ENCODE results near the gene ATP1A3.

The ATP1A3 gene

DNA sequence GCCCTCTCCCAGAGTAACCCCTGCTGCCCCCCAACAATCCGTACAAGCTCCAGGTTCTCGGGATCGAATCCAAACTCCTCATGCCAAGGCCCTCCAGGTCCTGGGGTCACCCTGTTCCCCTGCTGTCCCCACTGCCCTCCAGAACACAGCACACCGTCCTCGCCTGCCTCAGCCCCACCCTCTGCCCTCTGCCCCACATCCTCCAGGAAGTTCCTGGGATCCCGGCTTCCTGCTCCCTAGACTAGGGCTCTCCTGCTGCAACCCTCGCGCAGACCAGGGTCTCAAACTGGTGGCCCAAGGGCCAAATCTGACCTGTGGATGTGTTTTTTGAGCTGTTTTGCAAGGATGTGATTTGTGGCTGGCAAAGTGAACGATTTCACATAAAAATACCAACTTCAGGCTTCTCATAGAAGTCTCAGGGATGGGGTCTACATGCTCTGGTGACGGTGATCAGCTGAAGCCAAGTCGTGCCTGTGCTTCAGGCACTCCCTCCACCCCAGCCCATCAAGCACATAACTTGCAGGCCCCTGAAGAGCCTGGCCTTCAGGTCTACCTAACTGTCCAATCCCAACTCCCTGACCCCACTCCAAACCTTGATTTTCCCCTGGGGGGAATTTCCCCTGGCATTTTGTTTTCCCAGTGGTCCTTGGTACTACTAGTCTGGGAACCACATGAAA is 36.7 kb downstream of the ATP1A3 start:
- no peak overlapping the region for H3K4me3 ChIP-seq (ENCODE audit: low read depth, low read length)
- TF ChIP-seq, protein P1, sequence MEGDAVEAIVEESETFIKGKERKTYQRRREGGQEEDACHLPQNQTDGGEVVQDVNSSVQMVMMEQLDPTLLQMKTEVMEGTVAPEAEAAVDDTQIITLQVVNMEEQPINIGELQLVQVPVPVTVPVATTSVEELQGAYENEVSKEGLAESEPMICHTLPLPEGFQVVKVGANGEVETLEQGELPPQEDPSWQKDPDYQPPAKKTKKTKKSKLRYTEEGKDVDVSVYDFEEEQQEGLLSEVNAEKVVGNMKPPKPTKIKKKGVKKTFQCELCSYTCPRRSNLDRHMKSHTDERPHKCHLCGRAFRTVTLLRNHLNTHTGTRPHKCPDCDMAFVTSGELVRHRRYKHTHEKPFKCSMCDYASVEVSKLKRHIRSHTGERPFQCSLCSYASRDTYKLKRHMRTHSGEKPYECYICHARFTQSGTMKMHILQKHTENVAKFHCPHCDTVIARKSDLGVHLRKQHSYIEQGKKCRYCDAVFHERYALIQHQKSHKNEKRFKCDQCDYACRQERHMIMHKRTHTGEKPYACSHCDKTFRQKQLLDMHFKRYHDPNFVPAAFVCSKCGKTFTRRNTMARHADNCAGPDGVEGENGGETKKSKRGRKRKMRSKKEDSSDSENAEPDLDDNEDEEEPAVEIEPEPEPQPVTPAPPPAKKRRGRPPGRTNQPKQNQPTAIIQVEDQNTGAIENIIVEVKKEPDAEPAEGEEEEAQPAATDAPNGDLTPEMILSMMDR (IDR thresholded peaks at IDR 0.05; ENCODE audit: control insufficient read depth, extremely low read depth, insufficient read depth) = no peak
- DNase-seq (ENCODE audit: low read depth) = no peak

DNA sequence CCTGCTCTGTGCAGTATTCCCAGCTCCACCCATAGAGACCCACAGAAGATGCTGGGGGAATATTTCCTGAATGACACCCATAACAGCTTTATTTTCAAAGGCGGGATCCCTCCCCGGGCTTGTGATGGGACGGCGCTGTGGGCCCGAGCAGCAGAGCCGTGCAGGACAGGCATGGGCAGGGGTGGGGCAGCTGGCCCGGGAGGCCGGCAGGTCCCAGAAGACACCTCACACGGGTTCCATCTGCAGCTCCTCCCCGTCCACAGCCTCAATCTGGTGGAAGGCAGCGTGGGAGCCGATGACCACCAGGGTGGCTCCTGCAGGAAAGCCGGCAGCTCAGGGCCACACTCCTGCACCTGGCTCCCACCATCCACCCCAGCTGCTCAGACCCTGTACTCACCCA is 37.4 kb downstream of the ATP1A3 start:
- no peak for DNase-seq (ENCODE audit: low read depth)
- TF ChIP-seq, protein P1 (IDR thresholded peaks at IDR 0.05; ENCODE audit: control insufficient read depth, extremely low read depth, insufficient read depth) = no peak
- no peak overlapping the region for H3K4me3 ChIP-seq (ENCODE audit: low read depth, low read length)

DNA sequence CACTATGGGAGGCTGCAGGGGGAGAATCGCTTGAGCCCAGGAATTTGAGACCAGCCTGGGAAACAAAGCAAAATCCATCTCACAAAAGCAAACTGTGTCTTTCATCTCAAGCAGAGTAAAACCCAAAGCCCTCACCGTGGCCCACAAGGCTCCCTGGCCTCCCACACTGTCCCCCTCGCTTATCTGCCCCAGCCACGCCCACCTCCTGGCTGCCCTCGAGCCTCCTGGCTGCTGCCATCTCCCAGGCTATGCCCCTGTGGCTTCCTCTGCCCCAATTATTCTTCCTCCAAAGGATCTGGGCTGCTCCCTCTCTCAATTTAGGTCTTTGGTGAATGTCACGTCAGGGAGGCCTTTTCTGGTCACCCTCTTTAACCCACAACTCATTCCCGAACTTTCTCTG is 38.5 kb downstream of the ATP1A3 start:
- DNase-seq (ENCODE audit: low read depth) = no peak
- no peak overlapping the region for H3K4me3 ChIP-seq (ENCODE audit: low read depth, low read length)
- TF ChIP-seq, protein P1 (IDR thresholded peaks at IDR 0.05; ENCODE audit: control insufficient read depth, extremely low read depth, insufficient read depth) = no peak

DNA sequence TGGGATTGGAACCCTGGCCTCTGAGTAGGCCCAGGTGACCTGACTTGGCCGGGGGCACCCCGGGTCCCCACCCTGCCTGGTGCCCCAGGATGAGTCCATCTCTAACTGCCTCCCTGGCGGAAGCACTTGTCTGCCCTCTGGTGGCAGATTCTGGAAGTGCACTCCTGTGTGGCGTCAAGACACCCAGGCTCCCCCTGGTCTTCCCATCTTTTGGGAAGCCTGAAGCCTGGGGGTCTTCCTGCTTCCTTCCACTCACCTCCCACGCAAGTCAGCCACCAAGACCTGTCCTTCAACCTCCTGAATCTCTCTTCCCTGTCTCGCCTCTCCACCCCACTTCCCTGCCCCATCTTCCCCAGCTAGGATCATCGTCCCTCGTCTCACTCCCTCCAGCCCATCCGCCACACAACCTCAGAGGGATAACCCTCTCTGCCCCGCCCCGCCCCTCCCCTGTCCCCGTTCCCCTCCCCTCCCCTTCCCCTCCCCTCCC is 42.3 kb downstream of the ATP1A3 start:
- no peak for DNase-seq (ENCODE audit: low read depth)
- TF ChIP-seq, protein P1 (IDR thresholded peaks at IDR 0.05; ENCODE audit: control insufficient read depth, extremely low read depth, insufficient read depth) = peak; percentile 72
- no peak overlapping the region for H3K4me3 ChIP-seq (ENCODE audit: low read depth, low read length)

DNA sequence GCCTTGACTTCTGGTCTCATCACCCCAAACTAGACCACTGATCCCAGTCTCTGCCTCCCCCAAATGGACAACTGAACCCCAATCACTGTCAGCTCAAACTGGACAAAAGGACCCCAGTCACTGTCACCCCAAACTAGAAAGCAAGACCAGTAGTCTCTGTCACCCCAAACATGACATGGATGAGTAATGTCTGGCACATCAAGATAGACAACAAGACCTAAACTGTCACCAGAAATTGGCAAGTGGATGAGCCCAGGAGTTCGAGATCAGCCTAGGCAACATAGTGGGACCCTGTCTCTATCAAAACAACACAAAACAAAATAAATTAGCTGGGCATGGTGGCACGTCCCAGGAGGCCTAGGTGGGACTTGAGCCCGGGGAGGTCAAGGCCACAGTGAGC is 46.9 kb downstream of the ATP1A3 start:
- TF ChIP-seq, protein P1 (IDR thresholded peaks at IDR 0.05; ENCODE audit: control insufficient read depth, extremely low read depth, insufficient read depth) = no peak

DNA sequence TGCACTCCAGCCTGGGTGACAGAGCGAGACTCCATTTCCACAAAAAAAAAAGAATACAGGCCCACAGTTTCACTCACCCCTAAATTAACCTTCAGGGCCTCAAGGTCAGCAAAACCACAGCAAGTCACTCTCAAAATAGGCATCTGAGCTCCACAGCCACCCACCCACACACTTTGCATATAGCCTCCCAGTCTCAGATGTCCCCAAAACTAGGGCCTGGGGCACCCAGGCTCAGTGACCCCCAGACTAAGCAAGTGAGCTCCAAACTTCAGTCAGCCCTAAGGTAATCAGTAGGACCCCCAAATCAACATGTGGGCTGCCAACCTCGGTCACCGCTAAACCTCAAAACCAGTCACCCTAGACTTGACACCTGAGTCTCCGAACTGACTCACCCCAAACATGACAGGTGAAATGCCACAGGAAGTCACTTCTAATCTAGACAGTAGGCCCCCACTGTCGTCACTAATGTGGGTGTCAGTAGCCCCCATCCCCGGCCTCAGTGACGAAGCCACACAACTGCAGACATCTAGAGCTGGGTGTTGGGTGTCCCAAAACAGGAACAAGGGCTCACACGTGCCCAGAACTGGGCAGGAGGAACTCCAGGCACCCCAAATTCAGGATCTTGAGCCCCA is 48.8 kb downstream of the ATP1A3 start:
- no peak overlapping the region for H3K4me3 ChIP-seq (ENCODE audit: low read depth, low read length)
- TF ChIP-seq, protein P1 (IDR thresholded peaks at IDR 0.05; ENCODE audit: control insufficient read depth, extremely low read depth, insufficient read depth) = no peak
- no peak for DNase-seq (ENCODE audit: low read depth)

More for the DNA sequence above, 46.9 kb downstream of the ATP1A3 start:
- no peak for DNase-seq (ENCODE audit: low read depth)
- no peak overlapping the region for H3K4me3 ChIP-seq (ENCODE audit: low read depth, low read length)
